Measurements from ENCODE around the gene DROSHA.

Gene DROSHA

DNA sequence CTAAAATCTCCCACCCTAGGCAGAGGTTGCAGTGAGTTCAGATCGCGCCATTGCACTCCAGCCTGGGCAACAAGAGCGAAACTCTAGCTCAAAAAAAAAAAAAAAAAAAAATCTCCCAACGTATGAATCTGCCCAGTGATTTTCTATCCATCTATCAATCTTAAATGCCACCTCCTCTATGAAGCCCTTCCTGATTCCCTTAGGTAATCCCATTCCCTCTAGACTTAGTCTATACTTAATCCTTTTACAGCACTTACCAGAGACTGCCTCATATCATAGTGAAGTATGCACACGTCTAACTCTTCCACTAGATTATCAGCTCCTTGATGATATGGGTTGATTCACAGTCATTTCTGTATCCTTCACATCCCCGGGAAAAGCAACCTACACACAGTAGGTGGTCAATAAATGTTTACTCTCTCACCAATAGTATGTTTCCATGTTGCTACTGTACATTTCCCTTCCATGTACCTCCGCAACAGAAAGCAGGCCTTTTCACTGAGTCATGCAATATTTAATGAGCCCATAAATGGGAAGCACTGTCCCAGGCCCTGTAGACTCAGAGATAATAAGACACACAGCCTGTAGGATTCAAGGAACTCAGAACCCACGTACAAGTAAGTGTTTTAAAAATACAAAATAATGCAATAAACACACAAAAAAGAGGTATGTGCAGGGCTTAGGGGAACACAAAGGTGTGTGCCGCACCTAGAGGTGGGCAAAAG lies 1.2 kb downstream of the DROSHA start:
- DNase-seq = no peak

DNA sequence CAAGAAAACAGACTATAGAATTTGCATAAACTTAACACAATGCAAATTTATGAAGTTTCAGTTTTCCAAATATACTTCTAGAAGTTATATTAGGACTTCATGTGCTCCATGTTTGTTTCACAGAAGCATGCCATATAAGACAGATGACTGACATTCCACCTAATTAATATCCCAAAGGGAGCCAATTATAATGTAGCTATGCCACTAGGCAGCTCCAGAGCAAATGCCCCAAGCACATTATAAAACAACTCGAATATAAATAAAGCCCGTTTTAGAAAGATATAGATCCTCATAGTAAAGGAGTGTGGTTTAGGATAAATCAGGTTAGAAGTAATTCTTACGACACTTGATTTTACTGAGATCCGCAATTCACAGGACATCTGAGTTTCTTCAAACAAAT lies 8.9 kb downstream of the DROSHA start:
- DNase-seq = no peak

GRCh38 chr5:31516802-31517201 lies 15.1 kb downstream of the DROSHA start:
- DNase-seq = no peak

DNA sequence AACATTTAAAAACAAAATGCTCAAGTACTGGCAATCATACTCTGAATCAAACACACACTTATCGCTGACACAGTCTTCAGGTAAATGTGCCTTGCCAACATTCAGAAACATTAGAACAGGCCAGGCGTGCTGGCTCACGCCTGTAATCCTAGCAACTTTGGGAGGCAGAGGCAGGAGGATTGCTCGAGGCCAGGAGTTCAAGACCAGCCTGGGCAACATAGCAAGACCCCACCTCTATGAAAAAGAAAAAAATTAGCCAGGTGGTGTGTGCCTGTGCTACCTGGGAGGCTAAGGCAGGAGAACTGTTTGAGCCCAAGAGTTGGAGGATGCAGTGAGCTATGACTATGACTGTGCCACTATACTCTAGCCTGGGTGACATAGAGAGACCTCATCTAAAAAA lies 20.6 kb downstream of the DROSHA start:
- no peak for DNase-seq

GRCh38 chr5:31504529-31504928 lies 27.4 kb downstream of the DROSHA start:
- no peak for DNase-seq

GRCh38 chr5:31502506-31502905 lies 29.4 kb downstream of the DROSHA start:
- no peak for DNase-seq

DNA sequence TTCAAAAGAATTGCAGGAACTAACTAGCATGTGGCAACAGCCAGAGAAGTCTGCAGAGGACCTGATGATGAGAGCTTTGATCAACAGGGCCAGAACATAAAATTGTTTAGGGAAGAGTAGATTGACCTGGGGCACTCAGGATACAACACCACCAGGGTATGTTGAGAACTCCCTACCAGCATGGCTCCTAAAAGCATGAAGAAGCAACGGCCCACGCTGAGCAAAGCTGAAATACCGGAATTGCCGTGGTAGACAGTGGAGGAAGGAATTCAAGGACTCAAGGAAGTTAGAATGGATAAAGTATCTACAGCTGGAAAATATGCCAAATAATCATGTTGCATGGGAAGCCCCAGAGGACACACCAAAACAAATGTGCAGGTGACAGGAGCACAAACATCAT lies 31.6 kb downstream of the DROSHA start:
- DNase-seq = no peak

- no peak for DNase-seq
Measured at GRCh38 chr5:31496891-31497290, 35.0 kb downstream of the DROSHA start.

DNA sequence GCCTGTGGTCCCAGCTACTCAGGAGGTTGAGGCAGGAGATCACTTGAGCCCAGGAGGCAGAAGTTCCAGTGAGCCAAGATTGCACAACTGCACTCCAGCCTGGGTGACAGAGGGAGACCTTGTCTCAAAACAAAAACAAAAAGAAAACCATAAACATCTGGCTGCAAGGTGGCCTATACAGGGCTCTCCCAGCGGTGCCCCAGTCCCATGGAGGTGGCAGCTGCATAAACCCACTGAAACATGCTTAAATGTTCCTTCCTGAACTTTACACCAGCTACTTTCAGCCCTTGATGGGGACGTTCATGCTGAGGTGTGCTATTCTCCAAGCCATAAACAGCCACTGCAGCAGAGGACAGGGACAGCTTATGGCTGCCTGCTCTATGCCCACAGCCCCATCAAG lies 35.6 kb downstream of the DROSHA start:
- DNase-seq = no peak

DNA sequence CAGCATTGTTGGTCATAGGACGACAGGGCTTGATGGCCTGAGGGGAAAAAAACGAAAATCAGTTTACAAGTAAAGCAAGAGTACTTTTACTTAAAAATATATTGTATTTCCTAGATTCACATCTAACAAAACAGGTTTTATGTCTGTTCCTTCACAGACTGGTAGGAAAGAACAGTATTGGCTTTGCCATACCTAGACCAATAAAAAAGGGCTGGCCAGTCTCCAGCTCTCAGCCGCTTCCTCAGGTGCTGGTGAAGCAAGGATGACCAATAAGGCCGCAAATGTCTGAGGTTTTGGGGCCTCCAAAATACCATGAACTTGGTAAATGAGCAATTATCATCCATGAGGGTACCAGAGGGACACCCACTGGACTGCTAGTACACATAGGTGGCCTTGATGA lies 36.6 kb downstream of the DROSHA start:
- DNase-seq = no peak

- no peak for DNase-seq
Measured at GRCh38 chr5:31492869-31493268, 39.0 kb downstream of the DROSHA start.

DNA sequence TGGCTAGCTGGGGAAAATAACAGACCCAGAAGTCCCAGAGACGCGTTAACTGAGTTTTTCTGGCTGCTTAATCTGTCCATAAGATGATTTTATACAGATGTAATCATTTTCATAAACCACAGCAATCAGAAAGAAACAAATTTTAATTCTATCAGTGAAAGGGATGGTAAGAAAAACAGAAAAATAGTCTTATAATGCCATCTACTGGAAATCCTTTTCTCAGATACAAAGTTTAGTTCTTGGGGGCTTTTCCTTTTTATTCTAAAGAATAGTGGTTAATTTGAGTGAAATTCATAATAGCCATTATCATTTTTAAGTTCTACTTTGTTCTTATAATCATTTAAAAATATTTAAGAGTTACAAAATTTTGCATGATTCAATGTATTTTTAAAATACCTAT lies 44.4 kb downstream of the DROSHA start:
- no peak for DNase-seq

DNA sequence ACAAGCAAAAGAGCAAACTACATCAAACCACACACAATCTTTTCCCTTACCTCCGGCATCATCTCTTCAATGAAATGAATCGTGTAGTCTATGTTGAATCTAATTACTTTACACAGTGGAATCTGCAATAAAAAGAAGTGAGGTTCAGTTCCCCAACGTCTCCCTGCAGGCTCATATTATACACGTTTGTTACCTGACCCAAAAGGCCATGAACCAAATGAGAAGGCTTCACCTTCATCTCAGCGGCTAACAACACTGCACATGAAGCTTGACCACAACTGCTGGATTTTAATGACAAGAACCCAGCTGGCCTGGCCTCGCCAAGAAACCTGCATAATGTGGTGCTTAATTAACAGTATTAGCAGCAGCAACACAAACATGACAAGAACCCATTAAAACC lies 45.5 kb downstream of the DROSHA start:
- DNase-seq = no peak

GRCh38 chr5:31485376-31486207 lies 46.3 kb downstream of the DROSHA start:
- no peak for DNase-seq

DNA sequence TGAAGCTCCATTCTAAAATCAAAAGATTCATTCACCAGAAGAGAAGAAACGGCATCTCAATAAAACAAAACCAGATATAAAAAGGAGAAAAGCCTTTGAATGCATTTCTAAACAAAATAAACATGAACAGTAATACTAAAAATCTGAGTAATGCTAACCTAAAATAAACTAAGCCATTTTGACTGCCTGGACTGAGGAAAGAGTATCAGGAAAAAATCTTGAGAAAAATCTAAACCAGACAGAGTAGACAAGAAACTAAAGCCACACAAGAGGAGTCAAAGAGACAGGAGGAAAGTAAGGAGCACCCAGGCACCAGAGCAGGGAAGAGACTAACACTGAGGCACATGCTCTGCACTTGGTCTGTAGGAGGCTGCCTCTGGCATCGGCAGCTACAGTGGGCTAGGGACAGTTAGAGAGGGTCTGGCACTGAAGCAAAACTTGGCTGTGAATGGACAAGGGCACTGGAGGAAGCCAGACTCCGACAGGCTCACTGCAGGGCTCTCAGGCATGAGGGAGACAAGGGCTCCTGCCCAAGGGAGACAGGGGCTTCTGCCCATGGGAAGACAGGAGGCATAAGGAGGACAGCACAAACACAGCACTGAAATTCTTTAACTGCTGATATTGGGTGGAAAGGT lies 50.2 kb downstream of the DROSHA start:
- no peak for DNase-seq

- DNase-seq = no peak
Measured at GRCh38 chr5:31479706-31480105, 52.2 kb downstream of the DROSHA start.

DNA sequence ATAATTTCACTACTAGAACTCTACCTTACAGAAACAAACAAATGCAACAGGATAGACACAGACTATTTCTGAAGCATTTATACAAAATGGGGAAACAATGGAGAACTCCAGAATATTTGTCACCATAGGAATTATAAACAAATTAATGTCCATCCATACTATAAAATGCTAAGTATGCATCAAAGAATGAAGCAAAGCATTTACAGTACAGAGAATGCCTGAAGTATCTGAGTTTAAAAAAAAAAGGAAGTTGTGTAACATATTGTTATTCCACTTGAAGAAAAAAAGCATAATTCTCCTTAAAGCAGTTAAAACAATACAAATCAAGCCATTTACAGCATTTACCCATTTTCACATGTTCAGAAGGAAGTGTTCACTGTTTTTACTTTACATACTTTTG lies 53.0 kb downstream of the DROSHA start:
- no peak for DNase-seq

DNA sequence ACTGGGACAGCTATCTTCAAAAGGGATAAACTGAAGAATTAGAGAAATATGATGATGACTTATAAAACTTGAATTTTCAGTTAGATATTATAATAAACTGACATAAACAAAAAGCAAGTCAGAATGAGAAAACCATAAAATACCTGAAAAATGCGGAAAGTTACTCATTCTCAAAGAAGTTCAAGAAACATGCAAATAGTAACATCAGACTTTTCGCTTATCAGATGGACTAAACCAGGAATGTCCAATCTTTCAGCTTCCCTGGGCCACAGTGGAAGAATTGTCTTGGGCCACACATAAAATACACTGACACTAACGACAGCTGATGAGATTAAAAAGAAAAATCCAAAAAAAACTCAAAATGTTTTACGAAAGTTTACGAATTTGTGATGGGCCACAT lies 53.9 kb downstream of the DROSHA start:
- DNase-seq = no peak

DNA sequence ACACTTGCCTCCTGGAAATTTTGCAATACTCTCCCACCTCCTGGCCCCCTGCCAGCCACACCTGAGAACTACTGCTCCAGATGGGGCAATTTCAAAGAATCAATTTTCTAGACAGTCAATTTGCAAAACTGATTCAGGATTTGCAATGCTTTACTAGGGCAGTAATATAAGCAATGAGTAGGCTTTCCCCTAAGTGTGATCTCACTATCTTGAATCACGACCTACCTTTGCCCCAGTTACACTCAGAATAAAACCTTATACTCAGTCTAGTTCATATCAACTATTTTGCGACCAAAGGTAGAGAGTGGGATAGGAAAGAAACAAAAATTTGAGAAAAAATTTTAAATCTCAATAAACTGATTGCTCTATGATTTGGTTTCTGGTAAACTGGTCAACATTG lies 54.4 kb downstream of the DROSHA start:
- no peak for DNase-seq

- DNase-seq = no peak
Measured at GRCh38 chr5:31476738-31477141, 55.2 kb downstream of the DROSHA start.

DNA sequence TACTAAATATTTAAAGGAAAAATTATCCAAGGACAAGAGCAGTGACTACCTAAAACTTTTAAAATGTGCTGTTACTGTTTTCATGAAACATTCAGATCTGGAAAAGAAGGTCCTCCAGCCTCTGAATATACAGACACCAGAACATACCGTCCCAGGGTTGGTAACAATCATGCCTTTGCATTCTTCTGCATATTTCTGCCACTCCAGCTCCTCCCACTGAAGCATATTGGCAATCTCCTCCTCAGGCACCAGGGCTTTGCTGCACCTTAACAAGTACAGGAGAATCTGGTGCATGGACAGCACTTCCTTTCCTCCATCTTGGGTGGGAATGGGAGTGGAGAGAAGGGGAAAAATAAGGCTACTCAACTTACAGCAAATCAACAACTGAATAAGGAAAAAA lies 60.0 kb downstream of the DROSHA start:
- no peak for DNase-seq

DNA sequence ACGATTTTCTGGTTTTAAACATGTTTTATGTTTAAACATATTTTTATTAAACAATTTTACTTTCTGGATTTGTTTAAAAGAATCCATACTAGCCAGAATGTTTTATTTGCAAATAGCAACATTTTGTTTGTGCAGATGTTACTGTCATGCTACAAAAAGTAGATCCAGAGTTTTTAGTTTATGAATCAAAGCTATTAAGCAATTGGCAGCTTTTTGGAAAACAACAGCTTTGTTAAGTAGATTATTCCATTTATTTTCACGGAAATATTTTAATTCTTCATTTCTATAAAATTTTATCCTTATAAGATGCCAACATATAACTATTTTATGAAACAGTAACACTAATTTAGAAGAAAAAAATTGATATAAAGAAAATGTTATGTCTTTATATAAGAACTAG lies 60.9 kb downstream of the DROSHA start:
- no peak for DNase-seq

DNA sequence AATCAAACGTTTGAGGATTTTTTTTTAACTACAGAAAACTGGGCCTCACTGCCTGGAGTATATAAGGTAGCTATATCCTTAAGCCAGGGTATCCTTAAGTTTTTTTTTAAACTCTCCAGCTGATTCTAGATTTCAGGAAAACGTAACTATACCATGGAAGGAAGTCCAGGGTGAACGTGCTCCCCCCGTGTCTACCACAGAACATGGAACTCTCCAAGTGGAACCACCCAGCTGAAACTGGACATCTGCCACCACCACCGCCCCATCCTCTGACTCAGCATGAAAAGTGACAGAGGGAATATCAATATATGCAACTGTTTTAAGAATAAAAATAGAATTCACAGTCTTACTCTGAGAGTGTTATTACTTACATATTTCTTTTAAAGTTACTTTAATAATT lies 61.3 kb downstream of the DROSHA start:
- no peak for DNase-seq

DNA sequence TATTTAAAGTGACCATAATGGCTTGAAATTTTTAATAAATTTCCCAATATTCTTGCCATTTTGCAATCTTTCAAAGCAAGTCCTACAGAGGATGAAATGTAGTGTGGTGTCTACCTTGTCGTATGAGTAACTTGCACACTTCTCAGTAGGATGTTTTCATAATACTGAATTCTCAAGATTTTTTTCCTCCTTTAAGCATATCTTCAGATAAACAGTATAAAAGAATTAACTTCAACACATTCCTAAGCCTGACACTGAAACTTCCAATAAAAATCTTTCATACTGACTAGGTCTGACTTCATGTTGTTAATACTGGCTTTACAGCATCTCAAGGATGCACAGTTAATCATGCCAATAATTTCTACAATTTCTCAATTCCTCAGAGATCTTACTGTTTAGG lies 62.0 kb downstream of the DROSHA start:
- DNase-seq = no peak
